ENCODE data around the gene ZBTB43. TPM values are rescaled to one million over a fixed set of nuclear protein-coding genes. Genes with fewer than 3 reads are reported as not detected.
"Not testable (repeated sequence)": the region's sequence is repeated elsewhere in the genome, so short reads cannot be mapped to it uniquely, and the experiment has no call there.

Gene ZBTB43
- total RNA-seq, 1 donor from 2014 or later: 12.7 TPM

- DNase-seq (ENCODE audit: low spot score) (no peak), ATAC-seq (no peak)
- intact Hi-C loops (cut with DNase I): no loop called here
Measured at GRCh38 chr9:126818482-126818881, 13.6 kb downstream of the ZBTB43 start.

GRCh38 chr9:126819482-126819881 is 14.6 kb downstream of the ZBTB43 start:
- no peak for DNase-seq (ENCODE audit: low spot score)
- intact Hi-C loops (cut with DNase I): no loop called here
- no peak for ATAC-seq

- intact Hi-C loops (cut with DNase I): no loop called here
- no peak for ATAC-seq
- DNase-seq (ENCODE audit: low spot score): no peak
Measured at GRCh38 chr9:126822278-126822677, 17.4 kb downstream of the ZBTB43 start.

- intact Hi-C loops (cut with DNase I): no loop called here
- DNase-seq (ENCODE audit: low spot score) (no peak), ATAC-seq (no peak)
Measured at GRCh38 chr9:126822873-126823272, 18.0 kb downstream of the ZBTB43 start.

- intact Hi-C loops (cut with DNase I); DNase-seq (ENCODE audit: low spot score); ATAC-seq: not testable (repeated sequence)
Measured at GRCh38 chr9:126824052-126824451, 19.2 kb downstream of the ZBTB43 start.

- ATAC-seq (no peak), DNase-seq (ENCODE audit: low spot score) (no peak)
- intact Hi-C loops (cut with DNase I): no loop called here
Measured at GRCh38 chr9:126827227-126827626, 22.4 kb downstream of the ZBTB43 start.

GRCh38 chr9:126829035-126829434 is 24.2 kb downstream of the ZBTB43 start:
- ATAC-seq: no peak
- intact Hi-C loops (cut with DNase I): no loop called here
- no peak for DNase-seq (ENCODE audit: low spot score)

- no peak for ATAC-seq
- DNase-seq (ENCODE audit: low spot score): no peak
- intact Hi-C loops (cut with DNase I): no loop called here
Measured at GRCh38 chr9:126830827-126831226, 26.0 kb downstream of the ZBTB43 start.

- no peak for ATAC-seq
- no peak for DNase-seq (ENCODE audit: low spot score)
- intact Hi-C loops (cut with DNase I): no loop called here
Measured at GRCh38 chr9:126832440-126832839, 27.6 kb downstream of the ZBTB43 start.

GRCh38 chr9:126833020-126833419 is 28.2 kb downstream of the ZBTB43 start:
- intact Hi-C loops (cut with DNase I): no loop called here
- DNase-seq (ENCODE audit: low spot score) (no peak), ATAC-seq (no peak)

GRCh38 chr9:126833710-126834345 is 29.0 kb downstream of the ZBTB43 start:
- no peak for DNase-seq (ENCODE audit: low spot score)
- intact Hi-C loops (cut with DNase I): no loop called here
- ATAC-seq: no peak

- no peak for DNase-seq (ENCODE audit: low spot score)
- intact Hi-C loops (cut with DNase I): no loop called here
- ATAC-seq: no peak
Measured at GRCh38 chr9:126834672-126835071, 29.8 kb downstream of the ZBTB43 start.

GRCh38 chr9:126836216-126836615 is 31.4 kb downstream of the ZBTB43 start:
- intact Hi-C loops (cut with DNase I): no loop called here
- ATAC-seq (no peak), DNase-seq (ENCODE audit: low spot score) (no peak)

GRCh38 chr9:126838055-126838811 is 33.4 kb downstream of the ZBTB43 start:
- intact Hi-C loops (cut with DNase I): no loop called here
- ATAC-seq: no peak
- no peak for DNase-seq (ENCODE audit: low spot score)

- ATAC-seq (no peak), DNase-seq (ENCODE audit: low spot score) (no peak)
- intact Hi-C loops (cut with DNase I): no loop called here
Measured at GRCh38 chr9:126838895-126839294, 34.1 kb downstream of the ZBTB43 start.

GRCh38 chr9:126839301-126839700 is 34.5 kb downstream of the ZBTB43 start:
- intact Hi-C loops (cut with DNase I): no loop called here
- no peak for ATAC-seq
- DNase-seq (ENCODE audit: low spot score): no peak

GRCh38 chr9:126842220-126842842 is 37.5 kb downstream of the ZBTB43 start:
- ATAC-seq: no peak
- DNase-seq (ENCODE audit: low spot score): no peak
- intact Hi-C loops (cut with DNase I): no loop called here

GRCh38 chr9:126842977-126843799 is 38.3 kb downstream of the ZBTB43 start:
- intact Hi-C loops (cut with DNase I): no loop called here
- no peak for ATAC-seq

GRCh38 chr9:126844085-126844484 is 39.2 kb downstream of the ZBTB43 start:
- ATAC-seq (no peak), DNase-seq (ENCODE audit: low spot score) (no peak)
- intact Hi-C loops (cut with DNase I): no loop called here

More at GRCh38 chr9:126842977-126843799, 38.3 kb downstream of the ZBTB43 start:
- no peak for DNase-seq (ENCODE audit: low spot score)

Measured in sciatic nerve (tissue), 2 donors.